Tibial artery (tissue), 4 donors: Measurements from ENCODE around the gene SLC7A9.

Source experiments
- DNase-seq, 2 donors: peaks; one replicate each; pipeline ENCODE4 v3.0.0-alpha.2; 2019
- H3K27ac ChIP-seq, 2 donors: fragments of 200-600 bp; sonication (generic) in 1 of 2; 1 replicate in 1 of 2; 2 replicates in 1 of 2; pipeline ENCODE4 v1.5.1; 2018 to 2019; ENCODE audit warnings: mild to moderate bottlenecking in 1 of 2
- H3K27me3 ChIP-seq, 2 donors: fragments of 200-600 bp; sonication (generic) in 1 of 2; one replicate each; pipeline versions ENCODE4 v1.5.1 to v1.6.0; 2016 to 2019
- H3K36me3 ChIP-seq, 3 donors: fragments of 200-600 bp; sonication (generic) in 2 of 3; one replicate each; pipeline ENCODE4 v1.5.1; 2016 to 2019; ENCODE audit warnings: mild to moderate bottlenecking in 2 of 3
- H3K4me1 ChIP-seq, 4 donors: fragments of 200-600 bp; sonication (generic) in 2 of 4; 1 replicate in 3 of 4; 2 replicates in 1 of 4; pipeline ENCODE4 v1.5.1; 2016 to 2019
- H3K4me3 ChIP-seq, 2 donors: fragments of 200-600 bp; sonication (generic) in 1 of 2; 1 replicate in 1 of 2; 2 replicates in 1 of 2; pipeline ENCODE4 v1.5.1; 2018 to 2019; ENCODE audit warnings: mild to moderate bottlenecking in 2 of 2
- H3K9me3 ChIP-seq, 3 donors: fragments of 200-600 bp; sonication (generic) in 1 of 3; one replicate each; pipeline ENCODE4 v1.5.1; 2016 to 2019
- intact Hi-C: fragments of 100-400 bp; cut with DNase I; formaldehyde crosslinking; loops from one replicate; pipeline ENCODE4 v1.15.0; 2023; ENCODE audit warnings: low total_unique reads
- TF ChIP-seq, protein P1 (sequence below), 2 experiments: fragments of 200-600 bp in 1 of 2; fragments of 450-650 bp in 1 of 2; IDR thresholded peaks; one replicate each; pipeline ENCODE4 v1.5.1; 2017 to 2019; ENCODE audit warnings: antibody characterized with exemption in 2 of 2, mild to moderate bottlenecking in 1 of 2, moderate library complexity in 1 of 2

SLC7A9 gene

DNA sequence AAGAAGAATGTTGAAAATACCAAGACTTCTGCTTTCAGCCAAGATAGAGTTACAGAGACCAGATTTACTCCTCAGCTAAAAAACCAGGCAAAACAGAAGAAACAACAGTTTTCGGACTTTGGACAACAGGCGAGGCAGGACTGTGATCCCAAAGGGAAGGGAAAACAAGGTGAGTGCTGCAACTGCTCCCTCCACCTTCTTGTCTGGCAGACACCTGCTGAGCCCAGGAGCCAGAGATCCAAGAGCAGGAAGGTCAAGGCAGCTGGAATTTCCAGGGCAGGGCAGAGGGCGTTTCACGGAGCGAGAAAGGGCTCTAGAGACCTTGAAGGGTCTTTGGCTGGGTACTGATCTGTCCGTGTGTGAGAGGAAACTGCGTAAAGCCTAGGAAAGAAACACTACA, 32.9 kb upstream of the SLC7A9 start:
- Histone ChIP-seq H3K27me3 (no peaks in the 10 kb centered on the region), H3K4me1 (no peaks in the 10 kb centered on the region), H3K36me3 (peaks cover 64 to 86% (median 73%) of the 10 kb centered on the region in 3 donors), H3K9me3 (peaks cover 0 to 9% (median 8%) of the 10 kb centered on the region in 3 donors), H3K27ac (no peak overlapping the region), H3K4me3 (no peak overlapping the region)
- intact Hi-C loops: no loop called here
- DNase-seq: no peak
- TF ChIP-seq, protein P1, sequence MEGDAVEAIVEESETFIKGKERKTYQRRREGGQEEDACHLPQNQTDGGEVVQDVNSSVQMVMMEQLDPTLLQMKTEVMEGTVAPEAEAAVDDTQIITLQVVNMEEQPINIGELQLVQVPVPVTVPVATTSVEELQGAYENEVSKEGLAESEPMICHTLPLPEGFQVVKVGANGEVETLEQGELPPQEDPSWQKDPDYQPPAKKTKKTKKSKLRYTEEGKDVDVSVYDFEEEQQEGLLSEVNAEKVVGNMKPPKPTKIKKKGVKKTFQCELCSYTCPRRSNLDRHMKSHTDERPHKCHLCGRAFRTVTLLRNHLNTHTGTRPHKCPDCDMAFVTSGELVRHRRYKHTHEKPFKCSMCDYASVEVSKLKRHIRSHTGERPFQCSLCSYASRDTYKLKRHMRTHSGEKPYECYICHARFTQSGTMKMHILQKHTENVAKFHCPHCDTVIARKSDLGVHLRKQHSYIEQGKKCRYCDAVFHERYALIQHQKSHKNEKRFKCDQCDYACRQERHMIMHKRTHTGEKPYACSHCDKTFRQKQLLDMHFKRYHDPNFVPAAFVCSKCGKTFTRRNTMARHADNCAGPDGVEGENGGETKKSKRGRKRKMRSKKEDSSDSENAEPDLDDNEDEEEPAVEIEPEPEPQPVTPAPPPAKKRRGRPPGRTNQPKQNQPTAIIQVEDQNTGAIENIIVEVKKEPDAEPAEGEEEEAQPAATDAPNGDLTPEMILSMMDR (IDR thresholded peaks at IDR 0.05): no peak

GRCh38 chr19:32901504-32902161, 32.1 kb upstream of the SLC7A9 start:
- intact Hi-C loops: no loop called here
- Histone ChIP-seq H3K36me3 (peaks cover 64 to 84% (median 72%) of the 10 kb centered on the region in 3 donors), H3K27ac (no peak overlapping the region), H3K4me3 (no peak overlapping the region), H3K9me3 (peaks cover 0 to 9% (median 8%) of the 10 kb centered on the region in 3 donors), H3K27me3 (no peaks in the 10 kb centered on the region), H3K4me1 (no peaks in the 10 kb centered on the region)
- no peak for DNase-seq
- TF ChIP-seq, protein P1 (IDR thresholded peaks at IDR 0.05): no peak

DNA sequence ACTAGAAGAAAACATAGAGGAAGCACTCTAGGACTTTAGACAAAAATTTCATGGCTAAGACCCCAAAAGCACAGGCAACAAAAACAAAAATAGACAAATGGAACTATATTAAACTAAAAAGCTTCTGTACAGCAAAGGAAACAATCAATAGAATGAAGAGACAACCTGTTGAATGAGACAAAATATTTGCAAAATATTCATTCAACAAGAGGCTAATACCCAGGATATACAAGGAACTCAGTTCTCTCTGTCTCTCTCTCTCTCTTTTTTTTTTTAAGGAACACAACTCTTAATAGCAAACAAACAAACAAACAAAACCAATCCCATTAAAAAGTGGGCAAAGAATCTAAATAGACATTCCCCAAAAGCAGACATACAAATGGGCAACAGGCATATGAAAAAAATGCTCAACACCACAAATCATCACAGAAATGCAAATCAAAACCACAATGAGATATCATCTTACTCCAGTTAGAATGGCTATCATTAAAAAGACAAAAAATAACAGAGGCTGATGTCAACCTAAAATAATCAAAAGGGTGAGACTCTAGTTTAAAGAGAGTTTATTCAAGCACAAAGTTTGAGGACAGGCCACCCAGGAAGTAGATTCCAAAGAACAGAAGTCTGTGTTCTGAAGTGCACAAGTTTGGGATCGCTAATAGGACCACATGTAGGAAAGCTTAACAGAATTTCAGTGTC, 27.1 kb upstream of the SLC7A9 start:
- H3K27ac ChIP-seq: no peak overlapping the region
- TF ChIP-seq, protein P1 (IDR thresholded peaks at IDR 0.05): no peak
- H3K4me3 ChIP-seq: no peak overlapping the region
- no peaks in the 10 kb centered on the region for H3K4me1 ChIP-seq
- peaks cover 0 to 20% (median 5%) of the 10 kb centered on the region in 3 donors for H3K9me3 ChIP-seq
- no peak for DNase-seq
- intact Hi-C loops: no loop called here
- H3K27me3 ChIP-seq: no peaks in the 10 kb centered on the region
- H3K36me3 ChIP-seq: peaks cover 62 to 77% (median 75%) of the 10 kb centered on the region in 3 donors

DNA sequence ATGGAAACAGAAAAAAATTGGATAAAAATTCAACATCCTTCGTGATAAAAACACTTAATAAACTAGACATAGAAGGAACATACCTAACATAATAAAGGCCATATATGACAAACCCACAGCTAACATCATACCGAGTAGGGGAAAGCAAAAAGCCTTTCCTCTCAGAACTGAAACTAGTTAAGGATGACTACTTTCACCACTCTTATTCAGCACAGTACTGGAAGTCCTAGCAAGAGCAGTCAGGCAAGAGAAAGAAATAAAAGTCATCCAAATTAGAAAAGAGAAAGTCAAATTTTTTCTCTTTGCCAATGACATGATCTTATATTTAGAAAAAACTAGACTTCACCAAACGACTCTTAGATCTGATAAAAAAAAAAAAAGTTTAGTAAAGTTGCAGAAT, 25.8 kb upstream of the SLC7A9 start:
- Histone ChIP-seq H3K36me3 (peaks cover 60 to 79% (median 72%) of the 10 kb centered on the region in 3 donors), H3K4me1 (no peaks in the 10 kb centered on the region), H3K4me3 (no peak overlapping the region), H3K27ac (no peak overlapping the region), H3K9me3 (peaks cover 0 to 27% (median 5%) of the 10 kb centered on the region in 3 donors), H3K27me3 (no peaks in the 10 kb centered on the region)
- intact Hi-C loops: no loop called here
- TF ChIP-seq, protein P1 (IDR thresholded peaks at IDR 0.05): no peak
- DNase-seq: no peak

DNA sequence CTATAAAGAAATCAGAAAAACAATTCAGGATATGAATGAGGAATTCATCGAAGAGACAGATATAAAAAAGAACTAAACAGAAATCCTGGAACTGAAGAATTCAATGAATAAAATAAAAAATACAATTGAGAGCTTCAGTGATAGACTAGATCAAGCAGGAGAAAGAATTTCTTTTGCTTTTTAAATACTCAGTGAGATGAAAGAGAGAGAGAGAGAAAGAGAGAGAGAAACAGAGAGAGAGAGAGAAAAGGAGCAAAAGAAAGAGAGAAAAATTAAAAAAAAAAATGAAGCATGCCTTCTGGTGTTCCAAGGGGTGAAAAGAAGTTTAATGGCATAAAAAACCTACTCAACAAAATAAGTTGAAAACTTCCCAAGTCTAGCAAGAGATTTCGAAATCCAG, 22.0 kb upstream of the SLC7A9 start:
- Histone ChIP-seq H3K9me3 (peaks cover 0 to 27% (median 5%) of the 10 kb centered on the region in 3 donors), H3K27ac (no peak overlapping the region), H3K36me3 (peaks cover 44 to 63% (median 53%) of the 10 kb centered on the region in 3 donors), H3K4me3 (no peak overlapping the region), H3K27me3 (no peaks in the 10 kb centered on the region), H3K4me1 (no peaks in the 10 kb centered on the region)
- no peak for DNase-seq
- TF ChIP-seq, protein P1 (IDR thresholded peaks at IDR 0.05): no peak
- intact Hi-C loops: no loop called here
